MM.1S (cell line): Measurements from ENCODE around the gene CCL4L2.
"Not testable (repeated sequence)": the region's sequence is repeated elsewhere in the genome, so short reads cannot be mapped to it uniquely, and the experiment has no call there.

Source experiments
- DNase-seq: peaks from one replicate; pipeline ENCODE4 v3.0.0-alpha.2; 2015
- H2AFZ ChIP-seq: fragments of 300-600 bp; sonication (generic); 2 replicates; pipeline ENCODE4 v1.6.0; 2016; ENCODE audit warnings: antibody characterized with exemption, low read length
- H3F3A ChIP-seq: fragments of 300-600 bp; sonication (generic); 2 replicates; pipeline ENCODE4 v1.6.1; 2016; ENCODE audit warnings: mild to moderate bottlenecking, antibody characterized with exemption, low read length, moderate library complexity, mixed read lengths; ENCODE audit not compliant: insufficient read depth
- H3K27ac ChIP-seq: fragments of 300-600 bp; sonication (generic); 2 replicates; pipeline ENCODE4 v1.5.1; 2016; ENCODE audit warnings: mild to moderate bottlenecking, low read length
- H3K27me3 ChIP-seq: fragments of 300-600 bp; sonication (generic); replicated peaks from 2 replicates; pipeline ENCODE4 v1.6.0; 2016; ENCODE audit warnings: low read length; ENCODE audit not compliant: insufficient read depth
- H3K36me3 ChIP-seq: fragments of 300-600 bp; sonication (generic); replicated peaks from 2 replicates; pipeline ENCODE4 v1.6.1; 2016; ENCODE audit warnings: mild to moderate bottlenecking, low read length, mixed read lengths; ENCODE audit not compliant: insufficient read depth
- H3K4me1 ChIP-seq: fragments of 300-600 bp; sonication (generic); 2 replicates; pipeline ENCODE4 v1.6.1; 2016; ENCODE audit warnings: low read length, mixed read lengths
- H3K4me2 ChIP-seq: fragments of 300-600 bp; sonication (generic); 2 replicates; pipeline ENCODE4 v1.6.0; 2016; ENCODE audit warnings: low read depth, low read length
- H3K4me3 ChIP-seq: fragments of 300-600 bp; sonication (generic); 2 replicates; pipeline ENCODE4 v1.5.1; 2016; ENCODE audit warnings: low read length, mixed read lengths
- H3K79me2 ChIP-seq: fragments of 300-600 bp; sonication (generic); 2 replicates; pipeline ENCODE4 v1.6.1; 2016; ENCODE audit warnings: mixed run types, low read length, mixed read lengths
- H3K9ac ChIP-seq: fragments of 300-600 bp; sonication (generic); 2 replicates; pipeline ENCODE4 v1.6.1; 2016; ENCODE audit warnings: low read length, mixed read lengths
- H3K9me2 ChIP-seq: fragments of 300-600 bp; sonication (generic); replicated peaks from 2 replicates; pipeline ENCODE4 v1.6.1; 2016; ENCODE audit warnings: mild to moderate bottlenecking, low read length, mixed read lengths; ENCODE audit not compliant: insufficient read depth
- H3K9me3 ChIP-seq: fragments of 300-600 bp; sonication (generic); replicated peaks from 2 replicates; pipeline ENCODE4 v1.6.1; 2016; ENCODE audit warnings: mild to moderate bottlenecking, low read length, mixed read lengths; ENCODE audit not compliant: insufficient read depth
- H4K20me1 ChIP-seq: fragments of 300-600 bp; sonication (generic); 2 replicates; pipeline ENCODE4 v1.6.1; 2016; ENCODE audit warnings: mild to moderate bottlenecking, low read length, moderate library complexity, mixed read lengths; ENCODE audit not compliant: insufficient read depth
- CTCF ChIP-seq: fragments of 300-600 bp; sonication (generic); IDR thresholded peaks from 2 replicates; pipeline ENCODE4 v1.5.1; 2016; ENCODE audit warnings: antibody characterized with exemption, low read length, mixed read lengths
- EZH2 ChIP-seq: fragments of 300-600 bp; sonication (generic); optimal IDR thresholded peaks from 2 replicates; pipeline ENCODE3; 2017; ENCODE audit warnings: low read depth, mild to moderate bottlenecking, antibody characterized with exemption, low read length, mixed read lengths
- EZH2phosphoT487 ChIP-seq: fragments of 300-600 bp; sonication (generic); IDR thresholded peaks from 2 replicates; pipeline ENCODE4 v1.6.1; 2018; ENCODE audit warnings: antibody characterized with exemption, low read length

Gene CCL4L2

GRCh38 chr17:36209575-36209974 lies 1.3 kb upstream of the CCL4L2 start:
- Histone ChIP-seq H3F3A (peaks cover 51% of the 10 kb centered on the region), H3K36me3 (no peaks in the 10 kb centered on the region), H4K20me1 (no peaks in the 10 kb centered on the region), H3K9me3 (no peaks in the 10 kb centered on the region), H3K4me1 (peaks cover 67% of the 10 kb centered on the region), H3K4me2 (peak overlapping the region; percentile 52), H2AFZ (no peak overlapping the region), H3K9ac (peak overlapping the region; percentile 46), H3K9me2 (no peaks in the 10 kb centered on the region), H3K4me3 (no peak overlapping the region), H3K79me2 (peaks cover 10% of the 10 kb centered on the region), H3K27me3 (no peaks in the 10 kb centered on the region), H3K27ac (peak overlapping the region; percentile 69)
- TF ChIP-seq CTCF (no peak), EZH2 (no peak)
- peak; percentile 53 for DNase-seq

DNA sequence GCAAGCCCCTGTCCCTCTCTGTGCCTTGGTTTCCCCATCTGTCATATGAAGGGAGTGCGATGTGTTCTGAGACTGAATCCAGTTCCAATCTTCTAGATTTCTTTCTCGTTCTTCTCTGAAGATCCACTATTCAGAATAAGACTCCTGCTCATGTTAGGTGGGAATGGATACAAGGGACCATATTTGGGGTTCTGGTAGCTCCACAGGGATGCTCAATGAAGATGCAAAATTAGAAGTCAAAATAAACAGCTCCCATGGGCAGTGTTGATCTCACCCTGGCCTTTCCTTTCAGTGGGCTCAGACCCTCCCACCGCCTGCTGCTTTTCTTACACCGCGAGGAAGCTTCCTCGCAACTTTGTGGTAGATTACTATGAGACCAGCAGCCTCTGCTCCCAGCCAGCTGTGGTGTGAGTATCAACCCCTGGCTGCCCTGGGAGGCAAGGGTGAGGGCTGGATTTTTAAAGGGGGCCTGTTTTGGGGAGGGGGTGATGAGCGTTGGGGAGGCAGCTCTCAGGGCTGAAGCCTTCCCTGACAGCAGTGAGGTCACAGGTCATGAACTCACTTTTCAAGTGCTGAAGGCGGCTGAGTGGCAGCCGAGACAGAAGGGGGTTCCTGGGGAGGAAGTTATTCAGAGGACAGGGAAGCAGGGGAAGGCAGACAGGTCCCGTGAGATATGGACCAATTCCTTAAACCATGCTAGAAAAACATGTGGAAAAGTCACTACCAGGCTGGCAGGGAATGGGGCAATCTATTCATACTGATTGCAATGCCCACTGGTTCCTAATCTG lies 815 bp downstream of the CCL4L2 start:
- Histone ChIP-seq H3K4me3 (peak overlapping the region; percentile 11), H3K27ac (peak overlapping the region; percentile 69; the same call in 1 of the 2 replicates), H3K4me1 (peaks cover 53% of the 10 kb centered on the region), H3K4me2 (peak overlapping the region; percentile 52), H3F3A (peaks cover 32% of the 10 kb centered on the region), H3K9ac (peak overlapping the region; percentile 32; the same call in 1 of the 2 replicates)
- not testable (repeated sequence) for H3K36me3 ChIP-seq, H3K27me3 ChIP-seq, H4K20me1 ChIP-seq, H2AFZ ChIP-seq, H3K79me2 ChIP-seq, H3K9me2 ChIP-seq, H3K9me3 ChIP-seq
- peak; percentile 5 for DNase-seq

DNA sequence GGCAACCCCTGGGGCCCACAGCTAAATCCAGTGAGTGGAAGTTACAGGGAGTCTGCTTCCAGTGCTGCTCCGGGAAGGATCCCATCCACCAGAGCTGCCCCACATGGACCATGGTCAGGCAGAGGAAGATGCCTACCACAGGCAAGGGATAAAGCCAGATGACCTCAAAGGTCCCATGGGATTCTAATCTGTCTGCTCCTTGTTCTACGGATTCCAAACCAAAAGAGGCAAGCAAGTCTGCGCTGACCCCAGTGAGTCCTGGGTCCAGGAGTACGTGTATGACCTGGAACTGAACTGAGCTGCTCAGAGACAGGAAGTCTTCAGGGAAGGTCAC lies 1.4 kb downstream of the CCL4L2 start:
- Histone ChIP-seq H3K4me3 (no peak overlapping the region), H3K9me2 (no peaks in the 10 kb centered on the region), H3K27me3 (no peaks in the 10 kb centered on the region)

More for the DNA sequence above, 1.4 kb downstream of the CCL4L2 start:
- H3K4me2 ChIP-seq = peak overlapping the region; percentile 52
- H3K9me3 ChIP-seq = no peaks in the 10 kb centered on the region
- H3F3A ChIP-seq = peaks cover 26% of the 10 kb centered on the region
- H3K4me1 ChIP-seq = peaks cover 47% of the 10 kb centered on the region
- no peaks in the 10 kb centered on the region for H4K20me1 ChIP-seq
- DNase-seq = no peak
- H3K79me2 ChIP-seq = peaks cover 10% of the 10 kb centered on the region
- no peak overlapping the region; the same call in 1 of the 2 replicates for H3K9ac ChIP-seq
- H3K27ac ChIP-seq = no peak overlapping the region
- TF ChIP-seq CTCF = no peak
- no peak for TF ChIP-seq EZH2phosphoT487
- TF ChIP-seq EZH2 = no peak
- no peaks in the 10 kb centered on the region for H3K36me3 ChIP-seq
- H2AFZ ChIP-seq = no peak overlapping the region
